Endodermal cell (in vitro differentiated cells): ENCODE results near the gene RPS2. TPM values are rescaled to one million over a fixed set of nuclear protein-coding genes. Genes with fewer than 3 reads are reported as not detected.

Experiments
- DNase-seq: peaks from one replicate; pipeline ENCODE4 v3.0.0-alpha.2; 2017
- H3K27ac ChIP-seq: 2 replicates; pipeline ENCODE4 v1.5.1; 2013; ENCODE audit warnings: mild to moderate bottlenecking, low read depth, low read length, moderate library complexity
- H3K27me3 ChIP-seq: 2 replicates; pipeline ENCODE4 v1.6.1; 2013; ENCODE audit warnings: mild to moderate bottlenecking, low read length, moderate library complexity; ENCODE audit not compliant: insufficient read depth, control insufficient read depth, poor library complexity, severe bottlenecking
- H3K36me3 ChIP-seq: 2 replicates; pipeline ENCODE4 v1.7.0; 2013; ENCODE audit warnings: mild to moderate bottlenecking, low read length, moderate library complexity; ENCODE audit not compliant: control insufficient read depth, insufficient read depth
- H3K4me1 ChIP-seq: one replicate; pipeline ENCODE4 v1.7.0; 2013; ENCODE audit warnings: low read length; ENCODE audit not compliant: control insufficient read depth, insufficient read depth
- H3K4me3 ChIP-seq: 2 replicates; pipeline ENCODE4 v1.5.1; 2013; ENCODE audit warnings: mild to moderate bottlenecking, low read length, moderate library complexity
- H3K9ac ChIP-seq: 2 replicates; pipeline ENCODE4 v1.6.1; 2013; ENCODE audit warnings: mild to moderate bottlenecking, low read length, moderate library complexity; ENCODE audit not compliant: poor library complexity, severe bottlenecking; ENCODE audit errors: extremely low read depth
- H3K9me3 ChIP-seq: 2 replicates; pipeline ENCODE4 v1.6.1; 2013; ENCODE audit warnings: mild to moderate bottlenecking, low read length, moderate library complexity; ENCODE audit not compliant: control insufficient read depth
- H3K27ac Mint-ChIP-seq: 2 replicates; pipeline ENCODE4 v1.8.0; 2020; ENCODE audit warnings: mixed read lengths
- H3K27me3 Mint-ChIP-seq: 2 replicates; pipeline ENCODE4 v1.8.0; 2021; ENCODE audit warnings: mild to moderate bottlenecking, mixed read lengths; ENCODE audit not compliant: insufficient read depth
- H3K36me3 Mint-ChIP-seq: 2 replicates; pipeline ENCODE4 v1.8.0; 2020; ENCODE audit warnings: low read depth, mixed read lengths
- H3K4me1 Mint-ChIP-seq: 2 replicates; pipeline ENCODE4 v1.8.0; 2020; ENCODE audit warnings: mixed read lengths
- H3K4me3 Mint-ChIP-seq: 2 replicates; pipeline ENCODE4 v1.8.0; 2020; ENCODE audit warnings: mild to moderate bottlenecking, moderate library complexity, mixed read lengths
- H3K9me3 Mint-ChIP-seq: 2 replicates; pipeline ENCODE4 v1.8.0; 2020; ENCODE audit warnings: mild to moderate bottlenecking, mixed read lengths
- WGBS, 2 experiments: methylation state at CpG; one replicate each; pipeline versions ENCODE4 v1.1.5 to v1.1.7; 2013; ENCODE audit warnings: missing lambda C conversion rate in 2 of 2, mixed read lengths in 1 of 2; ENCODE audit not compliant: insufficient coverage in 1 of 2, insufficient read length in 1 of 2; 5-methylcytosine and 5-hydroxymethylcytosine counted together
- total RNA-seq, 2 donors: library from RNA; stranded (reverse); fragmentation: NEBNext Ultra II Directional in 1 of 2; extraction: Animal tissue kit (Norgen Biotek cat#: 25700) in 1 of 2; gene quantifications; 2 replicates in 1 of 2; 3 replicates in 1 of 2; pipeline ENCODE4 v1.2.1, GENCODE V29; 2021
- TF ChIP-seq, protein P1 (sequence below): fragments of 200-600 bp; sonication (generic); conservative IDR thresholded peaks from 2 replicates; pipeline ENCODE4 v1.5.0; 2021; ENCODE audit warnings: antibody characterized with exemption, mild to moderate bottlenecking

The RPS2 gene
- total RNA-seq, 2 donors from 2014 or later, result 3,064 to 3,492 TPM

- 93 to 99% methylated on average over 15 to 17 of the region's 17 CpGs for WGBS, 2 experiments
- Mint-ChIP-seq H3K9me3 (no peaks in the 10 kb centered on the region), H3K27me3 (peaks cover 4% of the 10 kb centered on the region), H3K4me3 (no peak overlapping the region), H3K4me1 (peaks cover 3% of the 10 kb centered on the region), H3K36me3 (peaks cover 22% of the 10 kb centered on the region), H3K27ac (no peak overlapping the region)
- H3K36me3 ChIP-seq, result peaks cover 4% of the 10 kb centered on the region
- no peak overlapping the region for H3K9ac ChIP-seq
- no peaks in the 10 kb centered on the region for H3K9me3 ChIP-seq
- no peak overlapping the region for H3K27ac ChIP-seq
- no peaks in the 10 kb centered on the region for H3K4me1 ChIP-seq
- TF ChIP-seq, protein P1, sequence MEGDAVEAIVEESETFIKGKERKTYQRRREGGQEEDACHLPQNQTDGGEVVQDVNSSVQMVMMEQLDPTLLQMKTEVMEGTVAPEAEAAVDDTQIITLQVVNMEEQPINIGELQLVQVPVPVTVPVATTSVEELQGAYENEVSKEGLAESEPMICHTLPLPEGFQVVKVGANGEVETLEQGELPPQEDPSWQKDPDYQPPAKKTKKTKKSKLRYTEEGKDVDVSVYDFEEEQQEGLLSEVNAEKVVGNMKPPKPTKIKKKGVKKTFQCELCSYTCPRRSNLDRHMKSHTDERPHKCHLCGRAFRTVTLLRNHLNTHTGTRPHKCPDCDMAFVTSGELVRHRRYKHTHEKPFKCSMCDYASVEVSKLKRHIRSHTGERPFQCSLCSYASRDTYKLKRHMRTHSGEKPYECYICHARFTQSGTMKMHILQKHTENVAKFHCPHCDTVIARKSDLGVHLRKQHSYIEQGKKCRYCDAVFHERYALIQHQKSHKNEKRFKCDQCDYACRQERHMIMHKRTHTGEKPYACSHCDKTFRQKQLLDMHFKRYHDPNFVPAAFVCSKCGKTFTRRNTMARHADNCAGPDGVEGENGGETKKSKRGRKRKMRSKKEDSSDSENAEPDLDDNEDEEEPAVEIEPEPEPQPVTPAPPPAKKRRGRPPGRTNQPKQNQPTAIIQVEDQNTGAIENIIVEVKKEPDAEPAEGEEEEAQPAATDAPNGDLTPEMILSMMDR, result no peak
- no peaks in the 10 kb centered on the region for H3K27me3 ChIP-seq
- no peak overlapping the region for H3K4me3 ChIP-seq
- no peak for DNase-seq
Observed at GRCh38 chr16:1938910-1939309, 25.7 kb downstream of the RPS2 start.

- 90 to 94% methylated on average over 9 to 10 of the region's 10 CpGs for WGBS, 2 experiments
- Histone ChIP-seq H3K27ac (no peak overlapping the region), H3K9ac (no peak overlapping the region), H3K27me3 (no peaks in the 10 kb centered on the region), H3K4me3 (no peak overlapping the region), H3K9me3 (no peaks in the 10 kb centered on the region), H3K4me1 (no peaks in the 10 kb centered on the region), H3K36me3 (peaks cover 4% of the 10 kb centered on the region)
- Mint-ChIP-seq H3K4me3 (no peak overlapping the region), H3K9me3 (no peaks in the 10 kb centered on the region), H3K27ac (no peak overlapping the region), H3K36me3 (peaks cover 22% of the 10 kb centered on the region), H3K27me3 (peaks cover 1% of the 10 kb centered on the region), H3K4me1 (peaks cover 3% of the 10 kb centered on the region)
- DNase-seq, result no peak
- TF ChIP-seq, protein P1, result no peak
Observed at GRCh38 chr16:1938316-1938715, 26.3 kb downstream of the RPS2 start.

DNA sequence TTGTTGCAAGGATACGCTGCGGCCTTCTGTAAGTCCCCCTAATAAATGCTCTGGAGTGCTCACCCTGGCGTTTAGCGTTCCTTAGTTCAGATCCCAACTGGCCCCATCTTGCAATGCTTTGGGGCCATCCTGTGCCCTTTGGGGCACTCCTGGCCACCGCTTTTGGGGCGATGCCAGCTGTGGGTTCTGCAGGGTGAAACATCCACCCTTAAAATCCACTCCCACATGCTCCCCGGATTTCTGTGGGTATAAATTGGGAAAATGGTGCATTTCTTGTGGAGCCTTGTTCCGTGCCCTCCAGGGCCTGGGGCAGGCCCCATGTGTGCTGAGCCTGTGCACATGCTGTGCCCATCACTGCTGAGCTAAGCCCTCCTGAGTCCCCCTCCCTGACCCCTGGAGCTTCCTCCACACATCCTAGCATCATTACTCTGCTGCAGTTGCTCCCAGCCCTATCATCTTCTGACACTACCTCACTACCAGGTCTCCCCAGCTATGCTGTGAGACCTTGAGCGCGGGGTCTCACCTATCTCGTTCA lies 27.6 kb downstream of the RPS2 start:
- TF ChIP-seq, protein P1, result no peak
- no peaks in the 10 kb centered on the region for H3K9me3 Mint-ChIP-seq
- H3K27ac Mint-ChIP-seq, result no peak overlapping the region
- WGBS, 2 experiments, result 93 to 100% methylated on average over 4 to 11 of the region's 11 CpGs
- Histone ChIP-seq H3K4me1 (no peaks in the 10 kb centered on the region), H3K9ac (no peak overlapping the region), H3K36me3 (peaks cover 4% of the 10 kb centered on the region), H3K27ac (no peak overlapping the region), H3K27me3 (no peaks in the 10 kb centered on the region), H3K4me3 (no peak overlapping the region), H3K9me3 (no peaks in the 10 kb centered on the region)
- no peak overlapping the region for H3K4me3 Mint-ChIP-seq
- no peak for DNase-seq
- H3K27me3 Mint-ChIP-seq, result peaks cover 1% of the 10 kb centered on the region
- peaks cover 22% of the 10 kb centered on the region for H3K36me3 Mint-ChIP-seq
- peaks cover 3% of the 10 kb centered on the region for H3K4me1 Mint-ChIP-seq
